Measurements from ENCODE around the gene ANXA5.
A peak's percentile ranks its signal among the peaks of the same experiment; 100 is the strongest.

- TF ChIP-seq POLR2A (IDR thresholded peaks at IDR 0.05; ENCODE audit: low read depth, low read length) = no peak
- TF ChIP-seq CTCF (conservative IDR thresholded peaks at IDR 0.05; ENCODE audit: low read depth, low read length) = peak; percentile 63
- no peak for TF ChIP-seq RCOR1 (IDR thresholded peaks at IDR 0.05; ENCODE audit: insufficient replicate concordance, low read length)
- peak; percentile 58 for TF ChIP-seq RAD21 (IDR thresholded peaks at IDR 0.05; ENCODE audit: low read length)
- no peak for TF ChIP-seq CEBPB (IDR thresholded peaks at IDR 0.05; ENCODE audit: low read depth, low read length)
- no peak for TF ChIP-seq USF2 (IDR thresholded peaks at IDR 0.05; ENCODE audit: low read depth, low read length)
- TF ChIP-seq MXI1 (IDR thresholded peaks at IDR 0.05; ENCODE audit: borderline replicate concordance, low read depth, low read length) = no peak
- TF ChIP-seq BHLHE40 (IDR thresholded peaks at IDR 0.05; ENCODE audit: low read depth, low read length) = no peak
- peak; percentile 45 for TF ChIP-seq SMC3 (IDR thresholded peaks at IDR 0.05; ENCODE audit: low read depth, low read length)
Measured at GRCh38 chr4:121656269-121656641, 40.5 kb downstream of the ANXA5 start.
